ENCODE measurements around the gene ZNF507. TPM values are rescaled to one million over a fixed set of nuclear protein-coding genes. Genes with fewer than 3 reads are reported as not detected.

Gene ZNF507
- total and polyA plus RNA-seq, 9 of the 15 experiments (the other 6 are each of a cell fraction or from before 2014, with no cell fraction given): 2.9 to 25.0 (median 10.4) TPM

DNA sequence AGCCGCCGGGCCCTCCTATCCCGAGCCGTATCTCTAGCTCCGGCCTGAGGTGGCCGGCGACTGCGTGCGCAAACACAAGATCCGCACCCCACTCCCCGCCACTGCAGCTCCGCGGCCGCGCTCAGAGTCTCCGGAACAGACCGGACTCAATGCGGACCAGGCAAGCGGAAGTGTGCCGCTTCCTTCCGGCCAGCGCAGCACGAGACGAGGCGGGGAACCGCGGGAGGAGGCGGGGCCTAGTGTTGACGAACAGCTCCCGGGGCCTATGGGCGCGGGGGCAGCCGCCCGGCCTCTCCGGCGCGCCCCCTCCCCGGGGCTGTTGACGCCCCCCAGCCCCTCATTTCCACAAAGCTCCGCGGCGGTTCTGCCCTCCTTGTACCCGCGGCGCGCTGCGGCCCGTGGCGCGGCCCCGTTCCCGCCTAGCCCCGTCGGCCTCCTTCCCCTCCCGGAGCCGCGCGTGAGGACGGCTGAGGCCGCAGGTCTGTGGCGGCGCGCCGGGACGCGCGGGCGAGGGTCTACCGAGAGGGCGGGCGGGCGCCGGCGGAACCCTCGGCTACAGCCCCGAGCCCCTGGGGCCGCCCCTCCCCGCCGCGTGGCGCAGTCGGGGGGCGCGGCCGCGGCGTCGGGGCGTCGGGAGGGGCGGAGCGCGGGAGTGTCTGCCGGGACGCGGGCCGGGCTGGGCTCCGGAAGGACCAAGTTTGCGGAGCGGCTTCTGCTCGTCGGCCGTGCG, 60.2 kb downstream of the ZNF507 start, which contains the start of gene DPY19L3 (continued):
- TF ChIP-seq, protein P1, sequence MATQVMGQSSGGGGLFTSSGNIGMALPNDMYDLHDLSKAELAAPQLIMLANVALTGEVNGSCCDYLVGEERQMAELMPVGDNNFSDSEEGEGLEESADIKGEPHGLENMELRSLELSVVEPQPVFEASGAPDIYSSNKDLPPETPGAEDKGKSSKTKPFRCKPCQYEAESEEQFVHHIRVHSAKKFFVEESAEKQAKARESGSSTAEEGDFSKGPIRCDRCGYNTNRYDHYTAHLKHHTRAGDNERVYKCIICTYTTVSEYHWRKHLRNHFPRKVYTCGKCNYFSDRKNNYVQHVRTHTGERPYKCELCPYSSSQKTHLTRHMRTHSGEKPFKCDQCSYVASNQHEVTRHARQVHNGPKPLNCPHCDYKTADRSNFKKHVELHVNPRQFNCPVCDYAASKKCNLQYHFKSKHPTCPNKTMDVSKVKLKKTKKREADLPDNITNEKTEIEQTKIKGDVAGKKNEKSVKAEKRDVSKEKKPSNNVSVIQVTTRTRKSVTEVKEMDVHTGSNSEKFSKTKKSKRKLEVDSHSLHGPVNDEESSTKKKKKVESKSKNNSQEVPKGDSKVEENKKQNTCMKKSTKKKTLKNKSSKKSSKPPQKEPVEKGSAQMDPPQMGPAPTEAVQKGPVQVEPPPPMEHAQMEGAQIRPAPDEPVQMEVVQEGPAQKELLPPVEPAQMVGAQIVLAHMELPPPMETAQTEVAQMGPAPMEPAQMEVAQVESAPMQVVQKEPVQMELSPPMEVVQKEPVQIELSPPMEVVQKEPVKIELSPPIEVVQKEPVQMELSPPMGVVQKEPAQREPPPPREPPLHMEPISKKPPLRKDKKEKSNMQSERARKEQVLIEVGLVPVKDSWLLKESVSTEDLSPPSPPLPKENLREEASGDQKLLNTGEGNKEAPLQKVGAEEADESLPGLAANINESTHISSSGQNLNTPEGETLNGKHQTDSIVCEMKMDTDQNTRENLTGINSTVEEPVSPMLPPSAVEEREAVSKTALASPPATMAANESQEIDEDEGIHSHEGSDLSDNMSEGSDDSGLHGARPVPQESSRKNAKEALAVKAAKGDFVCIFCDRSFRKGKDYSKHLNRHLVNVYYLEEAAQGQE (IDR thresholded peaks at IDR 0.05; ENCODE audit: borderline replicate concordance): peak; percentile 97
- TF ChIP-seq, protein P1 (CRISPR knock-in tag; IDR thresholded peaks at IDR 0.05; ENCODE audit: low read depth): no peak
- TF ChIP-seq GABPB1 (CRISPR knock-in tag; IDR thresholded peaks at IDR 0.05) (peak; percentile 92), GTF2A2 (tag; IDR thresholded peaks at IDR 0.05) (no peak; the same call in 1 of the 2 replicates), SIN3A (IDR thresholded peaks at IDR 0.05; ENCODE audit: borderline replicate concordance in 2 of 2, control insufficient read depth in 1 of 2, low read depth in 2 of 2, low read length in 2 of 2) (peak in 1 of 2 experiments; percentile 80; a peak in 2 of 4 replicates), ESRRA (IDR thresholded peaks at IDR 0.05; ENCODE audit: borderline replicate concordance, low read depth) (0 out of 2 replicates have a peak, but pooled peaks have one; percentile 54), EP400 (IDR thresholded peaks at IDR 0.05) (peak; percentile 95), TRIM28 (IDR thresholded peaks at IDR 0.05) (no peak), SAFB2 (IDR thresholded peaks at IDR 0.05; ENCODE audit: borderline replicate concordance, low read depth, low read length, severe bottlenecking) (no peak), RBM22 (IDR thresholded peaks at IDR 0.05; ENCODE audit: low read depth, low read length, poor library complexity, severe bottlenecking) (peak; percentile 77), CBX1 (IDR thresholded peaks at IDR 0.05; ENCODE audit: low read depth) (peak; percentile 85), RBM15 (IDR thresholded peaks at IDR 0.05; ENCODE audit: insufficient read depth, low read length) (0 out of 2 replicates have a peak, but pooled peaks have one; percentile 48), MYC (IDR thresholded peaks at IDR 0.05; ENCODE audit: low read depth, low read length) (peak; percentile 92), MYC (CRISPR knock-in tag; IDR thresholded peaks at IDR 0.05; ENCODE audit: borderline replicate concordance, low read depth) (no peak), ATF7 (IDR thresholded peaks at IDR 0.05) (peak; percentile 79), POLR3A (IDR thresholded peaks at IDR 0.05; ENCODE audit: borderline replicate concordance, extremely low read depth, insufficient read depth, insufficient read length) (no peak), TEAD2 (tag; IDR thresholded peaks at IDR 0.05) (no peak), TAF7 (tag; IDR thresholded peaks at IDR 0.05) (peak; percentile 78)
- TF ChIP-seq, protein P2, sequence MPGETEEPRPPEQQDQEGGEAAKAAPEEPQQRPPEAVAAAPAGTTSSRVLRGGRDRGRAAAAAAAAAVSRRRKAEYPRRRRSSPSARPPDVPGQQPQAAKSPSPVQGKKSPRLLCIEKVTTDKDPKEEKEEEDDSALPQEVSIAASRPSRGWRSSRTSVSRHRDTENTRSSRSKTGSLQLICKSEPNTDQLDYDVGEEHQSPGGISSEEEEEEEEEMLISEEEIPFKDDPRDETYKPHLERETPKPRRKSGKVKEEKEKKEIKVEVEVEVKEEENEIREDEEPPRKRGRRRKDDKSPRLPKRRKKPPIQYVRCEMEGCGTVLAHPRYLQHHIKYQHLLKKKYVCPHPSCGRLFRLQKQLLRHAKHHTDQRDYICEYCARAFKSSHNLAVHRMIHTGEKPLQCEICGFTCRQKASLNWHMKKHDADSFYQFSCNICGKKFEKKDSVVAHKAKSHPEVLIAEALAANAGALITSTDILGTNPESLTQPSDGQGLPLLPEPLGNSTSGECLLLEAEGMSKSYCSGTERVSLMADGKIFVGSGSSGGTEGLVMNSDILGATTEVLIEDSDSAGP (CRISPR knock-in tag; IDR thresholded peaks at IDR 0.05): no peak
